CMK (cell line): ENCODE results near the gene TMIE.
"Not testable (repeated sequence)": the region's sequence is repeated elsewhere in the genome, so short reads cannot be mapped to it uniquely, and the experiment has no call there.

ENCODE experiments used
- DNase-seq: peaks from one replicate; pipeline ENCODE4 v3.0.0-alpha.2; 2010; ENCODE audit warnings: low read depth

Gene TMIE

GRCh38 chr3:46722443-46722842 is 21.3 kb downstream of the TMIE start:
- DNase-seq, result no peak

DNA sequence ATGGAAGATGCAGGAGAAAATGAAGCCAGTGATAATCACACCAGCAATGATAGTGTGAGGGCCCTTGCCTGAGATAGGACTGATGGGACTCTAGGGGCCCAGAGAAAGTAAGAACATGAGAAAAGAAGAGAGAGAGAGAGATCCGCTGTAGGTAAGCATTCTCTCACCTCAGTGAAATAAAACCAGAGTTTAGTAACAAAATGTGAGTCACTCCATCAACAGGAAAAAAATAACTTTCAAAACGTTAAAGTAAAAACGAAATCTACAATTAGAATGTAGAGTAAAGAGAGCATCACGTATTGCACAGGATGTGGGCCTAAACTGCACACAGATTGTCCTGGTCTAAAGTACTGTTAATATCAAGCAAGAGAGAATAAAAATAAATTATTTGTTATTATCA is 23.2 kb downstream of the TMIE start:
- DNase-seq, result no peak

DNA sequence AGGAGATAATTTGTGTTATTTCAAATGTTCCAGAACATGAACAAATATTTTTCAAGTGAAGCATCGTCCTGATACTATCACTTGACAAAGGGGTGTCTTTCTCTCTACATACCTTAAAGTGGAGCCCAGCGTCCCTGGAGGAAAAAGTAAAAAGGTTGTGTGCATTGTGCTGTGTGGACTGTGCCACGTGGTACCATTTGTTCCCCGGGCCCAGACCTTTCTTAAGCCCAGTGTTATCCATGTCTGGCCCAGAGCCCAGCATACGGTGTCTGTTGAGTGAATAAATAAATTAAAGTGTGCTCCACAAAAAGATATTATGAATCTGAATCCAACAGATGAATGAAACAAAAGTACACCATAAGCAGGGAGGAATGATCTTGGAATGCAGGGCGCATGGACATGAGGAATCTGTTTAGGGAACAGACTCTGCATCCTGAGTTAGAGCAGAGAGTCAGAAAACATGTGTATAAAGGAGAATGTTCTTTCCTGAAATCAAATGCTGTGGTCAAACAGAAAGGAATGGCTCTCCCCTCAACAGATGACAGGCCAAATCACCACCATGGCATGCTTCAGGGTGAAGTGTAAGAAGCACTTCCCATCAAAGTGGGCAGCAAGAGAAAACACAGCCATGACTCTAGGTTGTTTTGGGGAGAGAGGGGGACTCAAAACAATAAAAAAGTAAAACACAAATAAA is 24.6 kb downstream of the TMIE start:
- no peak for DNase-seq

DNA sequence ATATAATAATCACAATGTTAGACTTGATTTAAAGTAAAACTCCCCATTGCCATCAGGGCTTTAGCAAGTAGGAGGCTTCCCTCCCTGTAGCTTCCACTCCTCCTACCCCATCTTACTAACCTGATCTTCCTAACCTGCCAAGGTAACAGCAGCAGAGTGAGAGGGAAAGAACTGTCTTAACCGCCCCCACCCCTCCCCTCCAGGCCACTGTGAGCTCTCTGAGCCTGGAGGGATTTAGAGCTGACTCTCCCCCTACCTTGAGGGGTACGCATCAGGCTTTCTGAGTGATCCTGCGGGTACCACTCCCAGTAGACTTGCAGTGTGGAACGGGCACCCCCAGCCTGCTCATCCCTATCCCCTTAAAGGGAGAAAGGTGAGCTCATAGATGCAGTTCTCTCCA is 27.8 kb downstream of the TMIE start:
- DNase-seq, result no peak

DNA sequence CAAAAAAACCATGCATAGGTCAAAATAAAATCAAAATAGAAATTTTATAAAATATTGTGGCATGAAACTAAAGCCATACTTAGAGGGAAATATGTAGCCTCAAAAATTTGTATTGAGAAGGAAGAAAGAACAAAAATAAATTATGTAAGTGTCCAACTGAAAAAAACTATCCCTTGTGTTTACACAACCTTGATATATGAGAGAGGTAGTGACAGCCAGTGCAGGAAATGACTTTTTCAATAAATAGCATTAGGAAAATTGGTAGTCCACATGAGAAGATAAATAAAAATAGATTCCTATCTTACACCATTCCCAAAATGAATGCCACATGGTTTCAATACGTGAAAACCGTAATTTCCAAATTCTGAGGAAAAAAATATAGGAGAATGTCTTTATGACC is 29.6 kb downstream of the TMIE start:
- DNase-seq, result no peak

GRCh38 chr3:46731795-46732194 is 30.6 kb downstream of the TMIE start:
- no peak for DNase-seq

DNA sequence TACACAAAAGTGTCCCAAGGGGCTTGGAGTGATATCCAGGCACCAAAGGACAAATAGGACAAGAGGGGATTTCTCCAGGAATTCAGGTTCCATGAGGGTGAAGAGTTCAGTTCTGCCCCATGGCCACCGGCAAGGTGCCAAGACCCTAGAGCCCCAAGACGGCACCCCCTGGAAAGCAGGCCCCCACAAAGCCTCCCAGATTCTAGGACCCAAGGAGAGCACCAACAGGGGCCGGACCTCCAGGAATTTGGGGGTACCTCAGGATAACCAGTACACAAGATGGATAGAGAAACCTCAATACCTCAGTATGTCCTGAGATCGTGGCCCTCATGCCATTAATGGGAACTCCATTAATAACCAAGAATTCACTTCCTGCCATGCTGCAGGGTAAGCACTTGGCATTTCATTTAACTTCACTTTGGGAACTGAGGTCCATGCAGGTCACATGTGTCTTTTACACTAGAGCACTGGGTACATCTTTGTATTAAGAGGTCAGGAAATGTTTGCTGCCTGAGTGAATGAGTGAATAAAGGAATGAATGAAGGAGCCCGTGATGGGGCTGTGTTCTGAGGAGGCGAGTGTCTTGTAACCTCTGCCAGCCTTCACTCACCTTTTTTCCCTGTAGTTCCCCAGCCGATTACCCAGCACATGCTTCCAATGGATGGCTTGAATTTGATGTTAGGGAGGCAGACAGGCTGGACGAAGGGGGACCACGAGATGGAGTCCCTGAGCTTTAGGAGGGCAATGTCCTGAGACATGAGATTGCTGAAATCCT is 32.0 kb downstream of the TMIE start:
- DNase-seq, result no peak

GRCh38 chr3:46734773-46735172 is 33.6 kb downstream of the TMIE start:
- no peak for DNase-seq

DNA sequence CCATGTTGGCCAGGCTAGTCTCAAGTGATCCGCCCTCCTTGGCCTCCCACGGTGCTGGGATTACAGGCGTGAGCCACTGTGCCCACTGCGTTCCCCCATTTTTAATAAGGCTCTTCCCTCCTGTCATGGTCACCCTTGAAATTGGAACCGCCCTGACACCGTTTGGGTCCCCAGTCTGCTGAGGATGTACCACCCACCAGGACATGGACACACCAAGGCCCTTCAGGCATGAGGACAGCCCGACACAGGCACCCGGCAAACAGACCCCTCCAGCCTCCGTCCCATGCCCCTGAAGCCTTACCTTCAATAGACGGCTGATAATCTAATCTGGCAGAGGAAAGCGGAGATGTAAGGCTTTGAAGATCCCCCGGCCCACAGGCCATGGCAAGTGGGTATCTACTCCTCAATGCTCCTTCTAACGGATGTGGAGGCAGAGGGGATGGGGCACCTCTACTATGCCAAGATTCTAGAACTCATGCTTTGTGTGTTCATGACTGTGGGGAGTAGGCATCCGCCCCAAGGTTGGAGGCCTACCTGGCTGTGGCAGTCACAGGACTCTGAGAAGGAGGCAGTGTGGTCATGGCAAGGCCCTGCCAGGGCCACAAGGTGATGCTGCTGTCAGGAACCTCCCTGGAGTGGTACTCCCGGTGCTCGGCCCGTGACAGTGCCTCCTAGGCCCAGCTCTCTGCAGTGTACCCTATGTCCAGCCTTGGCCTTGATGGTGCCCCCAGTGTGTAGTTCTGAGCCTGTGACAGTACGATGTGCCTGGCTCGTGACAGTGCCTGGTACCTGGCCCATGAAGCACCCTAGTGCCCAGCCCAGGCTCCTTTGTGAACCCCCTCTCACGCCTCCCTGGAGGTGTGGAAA is 35.0 kb downstream of the TMIE start:
- DNase-seq, result no peak

DNA sequence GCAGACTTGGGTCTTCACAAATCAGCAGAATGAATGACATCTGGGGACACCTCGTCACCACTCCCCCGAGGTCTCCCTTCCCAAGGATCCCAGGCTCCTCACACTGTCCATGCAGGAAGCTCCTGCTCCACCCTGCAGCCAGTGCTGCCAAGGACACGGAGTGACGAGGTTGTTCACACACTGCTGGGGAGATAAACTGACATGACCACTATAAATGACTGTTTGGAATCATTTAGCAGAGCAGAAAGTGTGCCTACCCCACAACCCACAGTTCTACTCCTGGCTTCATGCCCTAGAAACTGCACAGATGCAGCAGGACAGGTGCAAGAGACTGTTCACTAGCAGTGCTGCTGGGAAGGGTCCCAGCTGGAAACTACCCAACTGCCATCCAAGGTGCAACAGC is 36.1 kb downstream of the TMIE start:
- no peak for DNase-seq

GRCh38 chr3:46739565-46739964 is 38.4 kb downstream of the TMIE start:
- not testable (repeated sequence) for DNase-seq

DNA sequence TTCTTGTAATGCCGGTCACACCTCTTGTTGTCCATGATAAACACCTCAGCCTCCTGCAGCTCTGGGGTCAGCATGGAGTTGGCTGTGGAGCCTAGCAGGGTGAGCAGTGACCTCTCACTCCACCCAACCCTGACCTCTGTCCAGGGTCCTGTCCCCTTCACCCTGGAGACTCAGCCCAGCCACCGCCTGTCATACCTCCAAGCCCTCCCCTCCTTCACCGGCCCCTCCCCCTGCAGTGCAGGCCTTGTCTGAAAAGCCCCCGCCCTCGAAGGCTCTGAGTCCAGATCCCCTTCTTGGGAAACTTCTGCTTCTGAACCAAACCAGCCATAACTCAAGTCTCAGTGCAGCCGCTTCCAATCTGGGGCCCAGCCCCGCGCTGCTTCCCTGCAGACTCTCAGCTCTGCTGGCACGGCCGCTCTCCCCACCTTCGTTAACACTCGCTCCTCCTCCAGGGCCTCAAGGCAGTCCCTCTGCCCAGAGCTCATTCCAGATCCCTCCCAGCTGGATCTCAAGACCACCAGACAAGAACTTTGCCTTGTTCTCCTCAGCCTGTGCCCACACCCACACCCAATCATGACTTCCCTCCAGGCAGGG is 41.9 kb downstream of the TMIE start:
- no peak for DNase-seq

GRCh38 chr3:46746711-46747110 is 45.5 kb downstream of the TMIE start:
- no peak for DNase-seq

GRCh38 chr3:46748170-46748569 is 47.0 kb downstream of the TMIE start:
- DNase-seq, result no peak

GRCh38 chr3:46749129-46749528 is 47.9 kb downstream of the TMIE start:
- no peak for DNase-seq

DNA sequence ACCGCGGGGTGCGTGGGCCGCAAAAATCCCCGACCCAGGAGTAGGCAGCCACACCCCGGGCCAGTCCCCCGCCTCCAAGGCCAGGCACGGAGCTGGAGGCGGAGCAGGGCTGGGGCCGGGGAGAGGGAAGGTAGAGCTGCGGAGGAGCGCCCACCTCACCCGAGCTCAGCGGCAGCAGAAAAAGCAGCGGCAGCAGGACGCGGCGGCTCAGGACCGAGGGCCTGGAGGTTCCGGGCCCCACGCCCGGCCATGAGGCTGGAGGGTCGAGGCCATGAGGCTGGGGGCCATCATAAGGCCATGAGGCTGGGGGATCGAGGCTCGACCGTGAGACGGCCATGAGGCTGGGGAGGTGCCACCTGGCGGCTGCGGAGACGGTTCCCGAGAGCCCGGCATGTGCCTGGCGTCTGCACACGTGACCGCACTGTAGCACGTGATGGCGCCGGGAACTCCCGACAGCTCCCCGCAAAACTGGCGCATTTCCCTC is 49.4 kb downstream of the TMIE start:
- no peak for DNase-seq

GRCh38 chr3:46753127-46753526 is 51.9 kb downstream of the TMIE start:
- DNase-seq, result not testable (repeated sequence)

GRCh38 chr3:46755646-46756045 is 54.5 kb downstream of the TMIE start:
- no peak for DNase-seq

GRCh38 chr3:46756642-46757041 is 55.5 kb downstream of the TMIE start:
- no peak for DNase-seq

GRCh38 chr3:46759239-46760167 is 58.3 kb downstream of the TMIE start:
- no peak for DNase-seq
